Muscle layer of duodenum (tissue), 2 donors: ENCODE results near the gene KIF18A.
"Not testable (repeated sequence)": the region's sequence is repeated elsewhere in the genome, so short reads cannot be mapped to it uniquely, and the experiment has no call there.

Experiments
- H3K27ac ChIP-seq: one replicate; pipeline ENCODE4 v1.7.0; 2013; ENCODE audit warnings: mild to moderate bottlenecking, low read length
- H3K27me3 ChIP-seq: one replicate; pipeline ENCODE4 v1.7.0; 2013; ENCODE audit warnings: low read depth, mild to moderate bottlenecking, control low read depth, low read length
- H3K36me3 ChIP-seq, 2 donors: one replicate each; pipeline ENCODE4 v1.7.0; 2013; ENCODE audit warnings: low read length in 2 of 2, control low read depth in 1 of 2, mild to moderate bottlenecking in 1 of 2; ENCODE audit not compliant: insufficient read depth in 2 of 2, control insufficient read depth in 1 of 2
- H3K4me1 ChIP-seq, 2 donors: one replicate each; pipeline ENCODE4 v1.7.0; 2013; ENCODE audit warnings: low read length in 2 of 2, mild to moderate bottlenecking in 2 of 2, control low read depth in 1 of 2, moderate library complexity in 1 of 2; ENCODE audit not compliant: insufficient read depth in 2 of 2, control insufficient read depth in 1 of 2
- H3K4me3 ChIP-seq, 2 donors: one replicate each; pipeline ENCODE4 v1.7.0; 2013; ENCODE audit warnings: low read length in 2 of 2, low read depth in 1 of 2, mild to moderate bottlenecking in 1 of 2
- H3K9me3 ChIP-seq, 2 donors: one replicate each; pipeline ENCODE4 v1.7.0; 2013; ENCODE audit warnings: low read length in 2 of 2, control low read depth in 1 of 2, mild to moderate bottlenecking in 1 of 2; ENCODE audit not compliant: control insufficient read depth in 1 of 2
- donor health status: healthy.

KIF18A gene

DNA sequence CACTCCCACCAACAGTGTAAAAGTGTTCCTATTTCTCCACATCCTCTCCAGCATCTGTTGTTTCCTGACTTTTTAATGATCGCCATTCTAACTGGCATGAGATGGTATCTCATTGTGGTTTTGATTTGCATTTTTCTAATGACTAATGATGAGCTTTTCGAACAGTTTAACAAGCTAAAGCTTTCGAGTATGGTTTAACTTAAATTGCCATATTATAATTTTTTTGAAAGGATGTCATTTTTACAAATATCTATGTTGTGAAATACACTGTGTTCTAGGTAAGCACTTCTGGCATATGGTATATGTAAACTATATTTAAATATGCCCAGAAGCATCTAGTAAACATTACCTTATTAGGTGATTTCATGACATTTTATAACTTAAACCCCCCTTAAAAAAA, 20.3 kb downstream of the KIF18A start:
- H3K27me3 ChIP-seq, H3K4me3 ChIP-seq, H3K27ac ChIP-seq, H3K36me3 ChIP-seq, H3K9me3 ChIP-seq, H3K4me1 ChIP-seq: not testable (repeated sequence)

DNA sequence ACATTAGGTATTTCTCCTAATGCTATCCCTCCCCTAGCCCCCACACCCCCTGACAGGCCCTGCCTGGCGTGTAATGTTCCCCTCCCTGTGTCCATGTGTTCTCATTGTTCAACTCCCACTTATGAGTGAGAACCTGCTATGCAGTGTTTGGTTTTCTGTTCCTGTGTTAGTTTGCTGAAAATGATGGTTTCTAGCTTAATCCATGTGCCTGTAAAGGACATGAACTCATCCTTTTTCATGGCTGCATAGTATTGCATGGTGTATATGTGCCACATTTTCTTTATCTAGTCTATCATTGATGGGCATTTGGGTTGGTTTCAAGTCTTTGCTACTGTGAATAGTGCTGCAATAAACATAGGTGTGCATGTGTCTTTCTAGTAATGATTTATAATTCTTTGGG, 20.8 kb downstream of the KIF18A start:
- not testable (repeated sequence) for H3K4me3 ChIP-seq, H3K4me1 ChIP-seq

GRCh38 chr11:28086569-28086968, 21.4 kb downstream of the KIF18A start:
- Histone ChIP-seq H3K27me3 (no peaks in the 10 kb centered on the region), H3K9me3 (no peaks in the 10 kb centered on the region), H3K4me3 (no peak overlapping the region), H3K27ac (no peak overlapping the region), H3K4me1 (no peaks in the 10 kb centered on the region), H3K36me3 (no peaks in the 10 kb centered on the region)

More for the DNA sequence above, 20.8 kb downstream of the KIF18A start:
- H3K9me3 ChIP-seq, H3K27ac ChIP-seq, H3K27me3 ChIP-seq, H3K36me3 ChIP-seq: not testable (repeated sequence)

GRCh38 chr11:28083118-28083517, 24.8 kb downstream of the KIF18A start:
- H3K4me3 ChIP-seq, result no peak overlapping the region
- no peaks in the 10 kb centered on the region for H3K36me3 ChIP-seq
- no peak overlapping the region for H3K27ac ChIP-seq
- H3K4me1 ChIP-seq, result no peaks in the 10 kb centered on the region
- no peaks in the 10 kb centered on the region for H3K9me3 ChIP-seq
- no peaks in the 10 kb centered on the region for H3K27me3 ChIP-seq

DNA sequence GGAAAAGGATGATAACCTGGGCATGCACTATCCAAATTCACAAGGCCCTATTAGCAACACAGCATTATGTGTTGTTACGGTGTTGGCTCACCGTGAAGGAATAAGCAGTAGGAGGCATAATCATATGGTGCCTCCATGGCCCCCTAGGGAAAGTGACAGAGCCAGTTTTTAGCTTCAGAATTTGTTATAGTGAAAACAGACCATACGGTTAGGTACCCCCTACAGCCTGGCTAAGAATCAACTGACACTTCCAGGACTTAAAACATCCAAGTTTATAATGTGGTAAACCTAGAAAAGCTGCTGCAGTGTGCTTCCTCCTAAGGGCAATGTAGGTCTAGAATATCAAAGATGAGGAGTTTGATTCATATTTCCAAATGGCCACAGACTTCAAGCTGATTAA, 30.4 kb downstream of the KIF18A start:
- no peak overlapping the region for H3K27ac ChIP-seq
- H3K4me1 ChIP-seq, result no peaks in the 10 kb centered on the region
- no peaks in the 10 kb centered on the region for H3K36me3 ChIP-seq
- no peak overlapping the region for H3K4me3 ChIP-seq
- H3K9me3 ChIP-seq, result no peaks in the 10 kb centered on the region
- no peaks in the 10 kb centered on the region for H3K27me3 ChIP-seq

DNA sequence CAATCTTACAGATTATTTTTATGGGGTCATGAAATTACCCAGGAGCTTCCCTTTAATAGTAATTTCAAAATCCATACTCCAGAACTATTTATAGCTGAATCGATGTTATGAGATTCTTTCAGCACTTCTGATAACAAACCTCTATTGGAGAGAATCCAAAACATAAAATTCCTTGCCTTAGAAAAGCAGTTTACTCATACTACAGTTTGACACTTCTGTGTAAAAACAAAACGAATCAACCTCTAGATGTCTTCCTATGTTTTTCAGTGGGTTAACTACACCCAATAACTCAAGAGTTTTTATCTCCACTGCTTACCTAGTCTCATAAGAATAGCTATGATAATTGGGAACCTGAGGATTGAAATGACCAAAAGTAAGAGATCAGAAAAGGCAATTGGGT, 35.6 kb downstream of the KIF18A start:
- no peaks in the 10 kb centered on the region for H3K36me3 ChIP-seq

GRCh38 chr11:28071305-28071704, 36.7 kb downstream of the KIF18A start:
- Histone ChIP-seq H3K27ac (no peak overlapping the region), H3K4me1 (no peaks in the 10 kb centered on the region), H3K27me3 (no peaks in the 10 kb centered on the region), H3K36me3 (no peaks in the 10 kb centered on the region), H3K4me3 (no peak overlapping the region), H3K9me3 (no peaks in the 10 kb centered on the region)

More for the DNA sequence above, 35.6 kb downstream of the KIF18A start:
- no peak overlapping the region for H3K4me3 ChIP-seq
- no peaks in the 10 kb centered on the region for H3K4me1 ChIP-seq
- H3K27me3 ChIP-seq, result no peaks in the 10 kb centered on the region
- no peaks in the 10 kb centered on the region for H3K9me3 ChIP-seq
- no peak overlapping the region for H3K27ac ChIP-seq

- Histone ChIP-seq H3K36me3 (no peaks in the 10 kb centered on the region), H3K27me3 (no peaks in the 10 kb centered on the region), H3K4me3 (no peak overlapping the region), H3K9me3 (no peaks in the 10 kb centered on the region), H3K4me1 (no peaks in the 10 kb centered on the region), H3K27ac (no peak overlapping the region)
Observed at GRCh38 chr11:28058333-28058732, 49.6 kb downstream of the KIF18A start.

DNA sequence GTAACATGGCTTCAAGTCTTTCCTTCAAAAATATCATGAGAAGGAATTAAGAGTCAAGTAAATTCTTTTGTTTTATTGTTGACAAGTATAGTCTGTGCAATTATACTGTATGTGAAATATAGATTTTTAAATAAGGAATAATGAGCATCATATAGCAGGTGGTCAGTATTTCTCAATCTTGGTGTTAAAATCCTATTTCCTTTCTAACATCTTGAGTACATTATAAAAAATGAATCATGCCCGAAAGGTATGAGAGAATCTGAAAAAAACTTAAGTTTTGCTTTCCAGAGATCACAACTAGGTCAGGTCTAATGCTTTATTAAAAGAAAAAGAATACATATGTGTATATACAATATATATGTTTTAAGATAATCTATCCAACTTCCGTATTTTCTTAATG, 53.1 kb downstream of the KIF18A start:
- H3K36me3 ChIP-seq, result no peaks in the 10 kb centered on the region
- H3K4me3 ChIP-seq, result no peak overlapping the region
- no peaks in the 10 kb centered on the region for H3K27me3 ChIP-seq
- H3K9me3 ChIP-seq, result no peaks in the 10 kb centered on the region
- no peaks in the 10 kb centered on the region for H3K4me1 ChIP-seq
- H3K27ac ChIP-seq, result no peak overlapping the region

GRCh38 chr11:28049338-28050216, 58.4 kb downstream of the KIF18A start:
- H3K4me1 ChIP-seq, result no peaks in the 10 kb centered on the region
- no peaks in the 10 kb centered on the region for H3K27me3 ChIP-seq
- no peaks in the 10 kb centered on the region for H3K9me3 ChIP-seq
- no peaks in the 10 kb centered on the region for H3K36me3 ChIP-seq
- no peak overlapping the region for H3K27ac ChIP-seq
- no peak overlapping the region for H3K4me3 ChIP-seq

DNA sequence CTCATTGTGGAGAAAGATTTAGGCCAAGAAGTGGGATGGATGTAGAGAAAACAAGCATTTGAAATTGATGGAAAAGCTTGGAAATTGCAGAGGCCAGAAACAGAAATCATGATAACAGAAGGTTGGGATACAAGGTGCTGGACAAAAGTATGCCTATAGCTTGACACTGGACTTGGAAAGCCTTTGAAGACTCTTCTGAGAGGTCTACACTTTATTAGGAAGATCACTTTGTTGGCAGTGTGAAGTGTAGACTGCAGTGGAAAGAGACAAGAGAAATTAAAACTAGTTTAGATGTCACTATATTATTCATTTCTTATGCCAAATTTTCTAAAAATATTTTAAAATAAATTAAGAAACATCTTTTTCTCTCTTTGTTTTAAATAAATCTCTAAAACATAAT, 59.1 kb downstream of the KIF18A start:
- Histone ChIP-seq H3K27me3 (no peaks in the 10 kb centered on the region), H3K4me3 (no peak overlapping the region), H3K36me3 (no peaks in the 10 kb centered on the region), H3K27ac (no peak overlapping the region), H3K9me3 (no peaks in the 10 kb centered on the region), H3K4me1 (no peaks in the 10 kb centered on the region)
